ENCODE data around the gene SLC8B1.

Gene SLC8B1

GRCh38 chr12:113268136-113268535 lies 66.8 kb downstream of the SLC8B1 start:
- no peak for TF ChIP-seq GATA2 (IDR thresholded peaks at IDR 0.05; ENCODE audit: low read depth, low read length)
- TF ChIP-seq GATA3 (IDR thresholded peaks at IDR 0.05; ENCODE audit: low read depth, low read length), result no peak

GRCh38 chr12:113267621-113268020 lies 67.3 kb downstream of the SLC8B1 start:
- TF ChIP-seq GATA2 (IDR thresholded peaks at IDR 0.05; ENCODE audit: low read depth, low read length) (no peak), GATA3 (IDR thresholded peaks at IDR 0.05; ENCODE audit: low read depth, low read length) (no peak)

GRCh38 chr12:113266106-113266895 lies 68.6 kb downstream of the SLC8B1 start:
- no peak for TF ChIP-seq GATA3 (IDR thresholded peaks at IDR 0.05; ENCODE audit: low read depth, low read length)
- TF ChIP-seq GATA2 (IDR thresholded peaks at IDR 0.05; ENCODE audit: low read depth, low read length), result no peak

- TF ChIP-seq GATA3 (IDR thresholded peaks at IDR 0.05; ENCODE audit: low read depth, low read length) (no peak), GATA2 (IDR thresholded peaks at IDR 0.05; ENCODE audit: low read depth, low read length) (no peak)
These were observed 71.4 kb downstream of the SLC8B1 start for GRCh38 chr12:113263431-113263963.

GRCh38 chr12:113262710-113263109 lies 72.2 kb downstream of the SLC8B1 start:
- TF ChIP-seq GATA3 (IDR thresholded peaks at IDR 0.05; ENCODE audit: low read depth, low read length) (no peak), GATA2 (IDR thresholded peaks at IDR 0.05; ENCODE audit: low read depth, low read length) (no peak)

- TF ChIP-seq GATA2 (IDR thresholded peaks at IDR 0.05; ENCODE audit: low read depth, low read length), result peak; percentile 41; the same call in 1 of the 2 replicates
- no peak for TF ChIP-seq GATA3 (IDR thresholded peaks at IDR 0.05; ENCODE audit: low read depth, low read length)
These were observed 73.0 kb downstream of the SLC8B1 start for GRCh38 chr12:113261847-113262470.

- TF ChIP-seq GATA3 (IDR thresholded peaks at IDR 0.05; ENCODE audit: low read depth, low read length) (no peak), GATA2 (IDR thresholded peaks at IDR 0.05; ENCODE audit: low read depth, low read length) (no peak)
These were observed 74.1 kb downstream of the SLC8B1 start for GRCh38 chr12:113260636-113261300.

GRCh38 chr12:113260127-113260526 lies 74.8 kb downstream of the SLC8B1 start:
- TF ChIP-seq GATA3 (IDR thresholded peaks at IDR 0.05; ENCODE audit: low read depth, low read length), result no peak
- TF ChIP-seq GATA2 (IDR thresholded peaks at IDR 0.05; ENCODE audit: low read depth, low read length), result no peak

GRCh38 chr12:113257564-113257963 lies 77.3 kb downstream of the SLC8B1 start:
- TF ChIP-seq GATA3 (IDR thresholded peaks at IDR 0.05; ENCODE audit: low read depth, low read length), result no peak
- TF ChIP-seq GATA2 (IDR thresholded peaks at IDR 0.05; ENCODE audit: low read depth, low read length), result no peak

GRCh38 chr12:113254298-113254697 lies 80.6 kb downstream of the SLC8B1 start:
- TF ChIP-seq GATA3 (IDR thresholded peaks at IDR 0.05; ENCODE audit: low read depth, low read length) (no peak), GATA2 (IDR thresholded peaks at IDR 0.05; ENCODE audit: low read depth, low read length) (no peak)

- TF ChIP-seq GATA3 (IDR thresholded peaks at IDR 0.05; ENCODE audit: low read depth, low read length), result no peak
- TF ChIP-seq GATA2 (IDR thresholded peaks at IDR 0.05; ENCODE audit: low read depth, low read length), result no peak
These were observed 81.2 kb downstream of the SLC8B1 start for GRCh38 chr12:113253532-113254285.

- TF ChIP-seq GATA3 (IDR thresholded peaks at IDR 0.05; ENCODE audit: low read depth, low read length) (no peak), GATA2 (IDR thresholded peaks at IDR 0.05; ENCODE audit: low read depth, low read length) (no peak)
These were observed 82.4 kb downstream of the SLC8B1 start for GRCh38 chr12:113252494-113252893.

GRCh38 chr12:113251404-113252070 lies 83.4 kb downstream of the SLC8B1 start:
- TF ChIP-seq GATA2 (IDR thresholded peaks at IDR 0.05; ENCODE audit: low read depth, low read length) (no peak), GATA3 (IDR thresholded peaks at IDR 0.05; ENCODE audit: low read depth, low read length) (no peak)
